Neuronal stem cell (in vitro differentiated cells): ENCODE results near the gene GPR50.
A peak's percentile ranks its signal among the peaks of the same experiment; 100 is the strongest.

Experiments used
- DNase-seq: peaks from one replicate; pipeline ENCODE4 v3.0.0-alpha.2; 2013; ENCODE audit warnings: low spot score
- H2AFZ ChIP-seq: one replicate; pipeline ENCODE4 v1.6.1; 2013; ENCODE audit warnings: mild to moderate bottlenecking, low read length, inconsistent platforms
- H2AK5ac ChIP-seq: 2 replicates; pipeline ENCODE4 v1.6.1; 2013; ENCODE audit warnings: low read depth, mild to moderate bottlenecking, inconsistent platforms, low read length, moderate library complexity, mixed read lengths
- H2BK120ac ChIP-seq: 2 replicates; pipeline ENCODE4 v1.6.1; 2013; ENCODE audit warnings: low read depth, mild to moderate bottlenecking, inconsistent platforms, low read length, moderate library complexity, mixed read lengths
- H2BK12ac ChIP-seq: one replicate; pipeline ENCODE4 v1.6.1; 2013; ENCODE audit warnings: low read length, inconsistent platforms
- H2BK15ac ChIP-seq: 2 replicates; pipeline ENCODE4 v1.6.1; 2013; ENCODE audit warnings: mild to moderate bottlenecking, low read length, inconsistent platforms, mixed read lengths
- H2BK5ac ChIP-seq: one replicate; pipeline ENCODE4 v1.6.1; 2013; ENCODE audit warnings: inconsistent platforms, mild to moderate bottlenecking, low read length, moderate library complexity
- H3K14ac ChIP-seq: one replicate; pipeline ENCODE4 v1.6.1; 2013; ENCODE audit warnings: low read length, inconsistent platforms
- H3K18ac ChIP-seq: 2 replicates; pipeline ENCODE4 v1.6.1; 2013; ENCODE audit warnings: low read length, inconsistent platforms
- H3K23ac ChIP-seq: 2 replicates; pipeline ENCODE4 v1.6.1; 2013; ENCODE audit warnings: low read depth, mild to moderate bottlenecking, mixed read lengths, low read length, inconsistent platforms; ENCODE audit not compliant: poor library complexity
- H3K27ac ChIP-seq: replicated peaks from 3 replicates; pipeline ENCODE4 v1.5.1; 2013; ENCODE audit warnings: low read length, inconsistent platforms
- H3K27me3 ChIP-seq, 3 experiments: 2 replicates each; pipeline ENCODE4 v1.6.1; 2013; ENCODE audit warnings: low read length in 3 of 3, mild to moderate bottlenecking in 2 of 3, inconsistent platforms in 1 of 3, low read depth in 1 of 3, mixed read lengths in 1 of 3, moderate library complexity in 1 of 3; ENCODE audit not compliant: control insufficient read depth in 3 of 3, insufficient read depth in 3 of 3
- H3K36me3 ChIP-seq, 2 donors: replicated peaks in 1 of 2; 2 replicates each; pipeline ENCODE4 v1.6.1; 2013; ENCODE audit warnings: low read length in 2 of 2; ENCODE audit not compliant: control insufficient read depth in 2 of 2, insufficient read depth in 2 of 2
- H3K4ac ChIP-seq: 2 replicates; pipeline ENCODE4 v1.6.1; 2013; ENCODE audit warnings: inconsistent platforms, mild to moderate bottlenecking, low read length, moderate library complexity
- H3K4me1 ChIP-seq, 2 donors: 1 replicate in 1 of 2; 2 replicates in 1 of 2; pipeline ENCODE4 v1.6.1; 2013; ENCODE audit warnings: low read length in 2 of 2, low read depth in 1 of 2; ENCODE audit not compliant: control insufficient read depth in 2 of 2, insufficient read depth in 1 of 2
- H3K4me2 ChIP-seq: one replicate; pipeline ENCODE4 v1.6.1; 2013; ENCODE audit warnings: mild to moderate bottlenecking, low read length, inconsistent platforms; ENCODE audit not compliant: insufficient read depth, poor library complexity, severe bottlenecking
- H3K4me3 ChIP-seq, 2 donors: 2 replicates each; pipeline ENCODE4 v1.5.1; 2013; ENCODE audit warnings: low read length in 2 of 2, mild to moderate bottlenecking in 2 of 2, inconsistent platforms in 1 of 2, moderate library complexity in 1 of 2
- H3K79me1 ChIP-seq: one replicate; pipeline ENCODE4 v1.6.1; 2013; ENCODE audit warnings: low read depth, mild to moderate bottlenecking, inconsistent platforms, low read length, moderate library complexity
- H3K9ac ChIP-seq: one replicate; pipeline ENCODE4 v1.6.1; 2013; ENCODE audit warnings: mild to moderate bottlenecking, low read depth, low read length, inconsistent platforms; ENCODE audit not compliant: poor library complexity
- H3K9me3 ChIP-seq, 2 donors: replicated peaks in 1 of 2; 2 replicates each; pipeline versions ENCODE3 to v1.6.1; 2013; ENCODE audit warnings: low read length in 2 of 2, mild to moderate bottlenecking in 2 of 2, inconsistent platforms in 1 of 2, low read depth in 1 of 2, mixed read lengths in 1 of 2, moderate library complexity in 1 of 2; ENCODE audit not compliant: control insufficient read depth in 2 of 2, insufficient read depth in 1 of 2
- H4K8ac ChIP-seq: one replicate; pipeline ENCODE4 v1.6.1; 2013; ENCODE audit warnings: low read depth, mild to moderate bottlenecking, inconsistent platforms, low read length, moderate library complexity
- H4K91ac ChIP-seq: one replicate; pipeline ENCODE4 v1.6.1; 2013; ENCODE audit warnings: low read length, low read depth, mild to moderate bottlenecking, inconsistent platforms; ENCODE audit not compliant: poor library complexity
- WGBS, 2 donors: extraction: QIAGEN DNeasy Blood & Tissue Kit; methylation state at CpG; one replicate each; pipeline ENCODE4 v1.1.7; 2013; ENCODE audit warnings: missing lambda C conversion rate in 2 of 2, mixed read lengths in 1 of 2; ENCODE audit not compliant: insufficient read length in 2 of 2, insufficient replicate concordance in 1 of 2; ENCODE audit errors: extremely low coverage in 2 of 2; 5-methylcytosine and 5-hydroxymethylcytosine counted together

GPR50 gene

GRCh38 chrX:151153667-151154066 is 22.7 kb upstream of the GPR50 start:
- Histone ChIP-seq H3K4ac (no peak overlapping the region), H2BK5ac (no peak overlapping the region), H2BK120ac (no peak overlapping the region), H4K8ac (no peak overlapping the region), H3K4me2 (peak overlapping the region; percentile 26), H3K4me3 (no peak overlapping the region), H2BK12ac (no peak overlapping the region), H2AFZ (no peak overlapping the region), H3K18ac (no peak overlapping the region), H4K91ac (no peak overlapping the region), H3K23ac (no peak overlapping the region), H3K79me1 (no peaks in the 10 kb centered on the region), H3K27me3 (peaks cover 0 to 15% (median 0%) of the 10 kb centered on the region in 3 experiments), H3K14ac (no peak overlapping the region), H3K9ac (no peak overlapping the region), H3K4me1 (peaks cover 0 to 6% of the 10 kb centered on the region in 2 donors), H3K27ac (no peak overlapping the region), H3K9me3 (no peaks in the 10 kb centered on the region), H2AK5ac (no peak overlapping the region), H3K36me3 (no peaks in the 10 kb centered on the region), H2BK15ac (no peak overlapping the region)
- no CpG with 5 or more reads among the region's 6 CpGs for WGBS, 2 donors
- DNase-seq, result no peak

GRCh38 chrX:151155234-151155633 is 21.1 kb upstream of the GPR50 start:
- Histone ChIP-seq H3K18ac (no peak overlapping the region), H4K8ac (no peak overlapping the region), H3K9ac (no peak overlapping the region), H2BK120ac (no peak overlapping the region), H2BK12ac (no peak overlapping the region), H3K4me1 (peaks cover 0 to 6% of the 10 kb centered on the region in 2 donors), H3K4ac (no peak overlapping the region), H3K4me2 (no peak overlapping the region), H3K79me1 (no peaks in the 10 kb centered on the region), H3K9me3 (no peaks in the 10 kb centered on the region), H3K27me3 (peaks cover 0 to 12% (median 0%) of the 10 kb centered on the region in 3 experiments), H2AK5ac (no peak overlapping the region), H2BK5ac (no peak overlapping the region), H3K4me3 (no peak overlapping the region), H4K91ac (no peak overlapping the region), H3K27ac (no peak overlapping the region), H3K36me3 (no peaks in the 10 kb centered on the region), H2AFZ (no peak overlapping the region), H2BK15ac (no peak overlapping the region), H3K23ac (no peak overlapping the region), H3K14ac (no peak overlapping the region)
- no peak for DNase-seq
- no CpG with 5 or more reads among the region's 4 CpGs for WGBS, 2 donors

GRCh38 chrX:151161690-151162089 is 14.7 kb upstream of the GPR50 start:
- H3K23ac ChIP-seq, result no peak overlapping the region
- H3K27ac ChIP-seq, result no peak overlapping the region
- H4K8ac ChIP-seq, result no peak overlapping the region
- H2AFZ ChIP-seq, result no peak overlapping the region
- no peak overlapping the region for H3K9ac ChIP-seq
- DNase-seq, result no peak
- H3K4me3 ChIP-seq, result no peak overlapping the region
- no peak overlapping the region for H3K18ac ChIP-seq
- H3K79me1 ChIP-seq, result no peaks in the 10 kb centered on the region
- H4K91ac ChIP-seq, result no peak overlapping the region
- no CpG with 5 or more reads among the region's 4 CpGs for WGBS, 2 donors
- no peak overlapping the region for H3K4ac ChIP-seq
- no peak overlapping the region for H3K14ac ChIP-seq
- no peak overlapping the region for H2BK12ac ChIP-seq
- H2BK15ac ChIP-seq, result no peak overlapping the region
- no peaks in the 10 kb centered on the region for H3K27me3 ChIP-seq
- H3K36me3 ChIP-seq, result no peaks in the 10 kb centered on the region
- no peak overlapping the region for H2AK5ac ChIP-seq
- no peak overlapping the region for H2BK120ac ChIP-seq
- no peak overlapping the region for H2BK5ac ChIP-seq
- H3K4me2 ChIP-seq, result no peak overlapping the region
- H3K4me1 ChIP-seq, result no peaks in the 10 kb centered on the region
- H3K9me3 ChIP-seq, result no peaks in the 10 kb centered on the region

GRCh38 chrX:151167791-151168345 is 8.5 kb upstream of the GPR50 start:
- H3K14ac ChIP-seq, result no peak overlapping the region
- no peak overlapping the region for H2BK120ac ChIP-seq
- no peaks in the 10 kb centered on the region for H3K9me3 ChIP-seq
- no peak overlapping the region for H3K4me2 ChIP-seq
- no peak overlapping the region for H3K27ac ChIP-seq
- no peak overlapping the region for H2BK5ac ChIP-seq
- DNase-seq, result no peak
- H3K23ac ChIP-seq, result no peak overlapping the region
- H3K27me3 ChIP-seq, result peaks cover 0 to 27% (median 0%) of the 10 kb centered on the region in 3 experiments
- H3K79me1 ChIP-seq, result no peaks in the 10 kb centered on the region
- H2AK5ac ChIP-seq, result no peak overlapping the region
- H3K4me1 ChIP-seq, result no peaks in the 10 kb centered on the region
- H4K91ac ChIP-seq, result no peak overlapping the region
- no peak overlapping the region for H4K8ac ChIP-seq
- no peak overlapping the region for H3K18ac ChIP-seq
- WGBS, 2 donors, result no CpG with 5 or more reads among the region's 7 CpGs
- no peak overlapping the region for H3K4ac ChIP-seq
- no peak overlapping the region for H3K9ac ChIP-seq
- no peak overlapping the region for H2BK12ac ChIP-seq
- H3K36me3 ChIP-seq, result no peaks in the 10 kb centered on the region
- H2BK15ac ChIP-seq, result no peak overlapping the region
- no peak overlapping the region for H2AFZ ChIP-seq
- H3K4me3 ChIP-seq, result no peak overlapping the region
